Colonic mucosa (tissue), 4 donors: ENCODE measurements around the gene TENM3. TPM values are rescaled to one million over a fixed set of nuclear protein-coding genes. Genes with fewer than 3 reads are reported as not detected.

ENCODE experiments used
- DNase-seq: peaks from one replicate; pipeline ENCODE4 v3.0.0-alpha.2; 2020
- H3K27ac ChIP-seq: fragments of 200-600 bp; one replicate; pipeline ENCODE4 v1.8.0; 2021
- H3K27me3 ChIP-seq: fragments of 200-600 bp; one replicate; pipeline ENCODE4 v1.8.0; 2021
- H3K36me3 ChIP-seq: fragments of 200-600 bp; one replicate; pipeline ENCODE4 v1.8.0; 2021
- H3K4me1 ChIP-seq: fragments of 200-600 bp; one replicate; pipeline ENCODE4 v1.8.0; 2021; ENCODE audit warnings: mild to moderate bottlenecking
- H3K4me3 ChIP-seq: fragments of 200-600 bp; one replicate; pipeline ENCODE4 v1.8.0; 2021
- H3K9ac ChIP-seq, 2 donors: one replicate each; pipeline ENCODE4 v1.7.0; 2013; ENCODE audit warnings: control low read depth in 2 of 2, low read depth in 2 of 2, low read length in 2 of 2
- H3K9me3 ChIP-seq: fragments of 200-600 bp; one replicate; pipeline ENCODE4 v1.8.0; 2021
- intact Hi-C: fragments of 100-400 bp; cut with DNase I; formaldehyde crosslinking; loops from one replicate; pipeline ENCODE4 v1.14.1; 2022
- total RNA-seq, 2 donors: library from RNA; stranded (reverse); fragmentation: NEBNext Ultra II Directional in 1 of 2; extraction: Animal tissue kit (Norgen Biotek cat#: 25700) in 1 of 2; gene quantifications; one replicate each; pipeline ENCODE4 v1.2.1, GENCODE V29; 2021
- TF ChIP-seq, protein P1 (sequence below): fragments of 200-600 bp; IDR thresholded peaks from one replicate; pipeline ENCODE4 v1.8.0; 2022; ENCODE audit warnings: antibody characterized with exemption, mild to moderate bottlenecking
- donor health status: healthy.
- donor health status: DM: no; HTN: no; CAD: no.
- donor health status: DM: no; HTN: no; CAD: no.

TENM3 gene
- total RNA-seq, 2 donors from 2014 or later, result 0.32 to 1.6 TPM

DNA sequence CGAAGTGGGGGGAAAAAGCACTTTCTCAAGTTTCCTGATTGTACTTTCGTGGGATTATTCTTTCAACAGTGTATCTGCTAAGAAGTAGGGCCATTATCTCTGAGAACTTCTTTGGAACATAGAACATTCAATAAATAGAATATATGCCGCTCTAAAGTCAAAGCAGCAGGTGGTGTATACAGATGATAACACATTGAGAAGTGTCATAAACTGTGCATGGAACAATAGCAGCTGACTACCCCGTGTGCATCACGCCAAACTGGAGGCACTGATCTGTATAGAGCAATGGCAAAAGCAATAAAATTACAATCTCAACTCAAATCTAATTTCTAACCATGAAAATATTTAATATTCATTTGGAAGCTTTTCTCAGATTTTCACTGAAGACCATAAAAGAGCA is 498.7 kb downstream of the TENM3 start:
- no peaks in the 10 kb centered on the region for H3K4me1 ChIP-seq
- intact Hi-C loops, result no loop called here
- no peak overlapping the region for H3K4me3 ChIP-seq
- no peaks in the 10 kb centered on the region for H3K9me3 ChIP-seq
- H3K9ac ChIP-seq, result no peak overlapping the region
- no peak overlapping the region for H3K27ac ChIP-seq
- no peaks in the 10 kb centered on the region for H3K36me3 ChIP-seq
- H3K27me3 ChIP-seq, result no peaks in the 10 kb centered on the region
- TF ChIP-seq, protein P1, sequence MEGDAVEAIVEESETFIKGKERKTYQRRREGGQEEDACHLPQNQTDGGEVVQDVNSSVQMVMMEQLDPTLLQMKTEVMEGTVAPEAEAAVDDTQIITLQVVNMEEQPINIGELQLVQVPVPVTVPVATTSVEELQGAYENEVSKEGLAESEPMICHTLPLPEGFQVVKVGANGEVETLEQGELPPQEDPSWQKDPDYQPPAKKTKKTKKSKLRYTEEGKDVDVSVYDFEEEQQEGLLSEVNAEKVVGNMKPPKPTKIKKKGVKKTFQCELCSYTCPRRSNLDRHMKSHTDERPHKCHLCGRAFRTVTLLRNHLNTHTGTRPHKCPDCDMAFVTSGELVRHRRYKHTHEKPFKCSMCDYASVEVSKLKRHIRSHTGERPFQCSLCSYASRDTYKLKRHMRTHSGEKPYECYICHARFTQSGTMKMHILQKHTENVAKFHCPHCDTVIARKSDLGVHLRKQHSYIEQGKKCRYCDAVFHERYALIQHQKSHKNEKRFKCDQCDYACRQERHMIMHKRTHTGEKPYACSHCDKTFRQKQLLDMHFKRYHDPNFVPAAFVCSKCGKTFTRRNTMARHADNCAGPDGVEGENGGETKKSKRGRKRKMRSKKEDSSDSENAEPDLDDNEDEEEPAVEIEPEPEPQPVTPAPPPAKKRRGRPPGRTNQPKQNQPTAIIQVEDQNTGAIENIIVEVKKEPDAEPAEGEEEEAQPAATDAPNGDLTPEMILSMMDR, result no peak
- DNase-seq, result no peak

DNA sequence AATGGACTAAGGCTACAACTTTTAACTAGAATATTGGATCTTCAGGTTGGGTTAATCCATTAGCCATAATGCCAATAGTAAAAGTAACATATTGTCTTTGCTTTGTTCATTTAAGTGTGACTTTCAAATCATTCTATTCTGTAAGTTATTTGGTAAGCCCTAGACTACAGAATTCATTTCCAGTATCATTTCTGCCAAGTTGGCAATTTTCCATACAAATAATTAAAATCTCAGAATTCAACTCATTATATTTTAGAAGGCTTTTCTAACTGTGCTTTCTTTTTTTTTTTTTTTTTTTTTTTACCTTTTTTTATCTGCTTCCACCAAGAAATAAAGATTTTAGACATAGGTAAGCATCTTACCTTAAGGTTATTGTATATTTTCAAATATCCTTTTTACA is 500.6 kb downstream of the TENM3 start:
- H3K4me3 ChIP-seq, result no peak overlapping the region
- TF ChIP-seq, protein P1, result no peak
- H3K9me3 ChIP-seq, result no peaks in the 10 kb centered on the region
- H3K27ac ChIP-seq, result no peak overlapping the region
- no peaks in the 10 kb centered on the region for H3K27me3 ChIP-seq
- H3K36me3 ChIP-seq, result no peaks in the 10 kb centered on the region
- no peaks in the 10 kb centered on the region for H3K4me1 ChIP-seq
- no peak overlapping the region for H3K9ac ChIP-seq
- no peak for DNase-seq
- intact Hi-C loops, result no loop called here

DNA sequence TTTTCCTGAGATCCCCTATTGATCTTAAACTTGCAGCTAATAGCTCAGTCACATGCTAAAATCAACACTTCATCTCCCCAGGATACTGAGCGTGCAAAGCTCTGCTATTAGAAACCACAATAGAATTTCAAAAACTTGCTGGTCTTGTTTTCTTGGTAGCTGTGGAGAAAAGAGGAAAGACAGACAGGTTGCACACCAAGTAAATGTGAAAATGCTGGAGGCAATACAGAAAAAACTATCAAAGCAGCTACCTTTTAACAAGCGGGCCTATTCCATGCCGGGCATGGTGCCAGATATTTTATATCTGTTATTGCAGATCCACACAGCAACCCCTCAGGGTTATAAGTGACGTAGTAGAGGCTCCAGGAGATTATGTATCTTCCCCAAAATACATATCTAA is 502.0 kb downstream of the TENM3 start:
- Histone ChIP-seq H3K9me3 (no peaks in the 10 kb centered on the region), H3K27me3 (no peaks in the 10 kb centered on the region), H3K27ac (no peak overlapping the region), H3K9ac (no peak overlapping the region), H3K4me1 (no peaks in the 10 kb centered on the region), H3K4me3 (no peak overlapping the region), H3K36me3 (no peaks in the 10 kb centered on the region)
- TF ChIP-seq, protein P1, result no peak
- intact Hi-C loops, result no loop called here
- no peak for DNase-seq

DNA sequence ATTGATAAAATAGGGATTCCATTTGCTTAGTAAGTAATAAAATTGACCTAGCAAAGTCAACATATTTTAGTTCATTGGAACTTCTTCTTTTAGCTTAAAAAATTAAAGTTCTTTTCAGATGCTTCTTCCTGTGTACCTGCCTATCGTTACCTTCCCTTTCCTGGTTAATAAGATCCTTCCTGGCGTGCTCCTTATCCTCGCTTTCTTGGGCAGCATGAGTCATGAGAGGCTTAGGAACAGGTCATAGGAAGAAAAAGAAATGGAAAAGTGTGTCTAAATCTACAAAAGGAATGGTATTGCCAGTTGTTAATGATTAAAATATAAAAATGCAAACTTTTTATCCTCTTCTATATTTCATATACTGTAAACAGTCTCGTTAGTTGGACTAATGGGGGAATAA is 503.7 kb downstream of the TENM3 start:
- H3K27me3 ChIP-seq, result no peaks in the 10 kb centered on the region
- TF ChIP-seq, protein P1, result no peak
- intact Hi-C loops, result no loop called here

DNA sequence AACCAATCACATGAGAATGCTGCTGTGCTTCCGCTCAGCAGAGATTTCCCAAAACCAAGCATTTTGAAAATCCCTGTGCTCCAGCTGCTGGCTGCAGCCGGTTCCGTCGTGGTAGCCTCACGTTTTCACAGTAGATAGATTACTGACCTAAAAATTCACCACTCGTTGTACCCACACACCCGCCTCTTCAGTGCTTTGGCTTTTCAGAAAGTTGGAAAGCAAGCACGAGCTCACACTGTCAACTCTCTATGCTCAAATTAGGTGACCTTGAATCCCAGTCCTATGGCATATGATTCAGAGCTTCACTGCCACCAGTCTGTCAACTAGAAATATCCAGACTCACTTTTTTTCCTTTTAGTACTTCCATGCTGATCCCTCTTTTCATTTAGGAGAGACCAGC is 505.1 kb downstream of the TENM3 start:
- Histone ChIP-seq H3K9me3 (no peaks in the 10 kb centered on the region), H3K27me3 (no peaks in the 10 kb centered on the region), H3K27ac (no peak overlapping the region), H3K36me3 (no peaks in the 10 kb centered on the region), H3K4me1 (no peaks in the 10 kb centered on the region), H3K9ac (no peak overlapping the region), H3K4me3 (no peak overlapping the region)
- TF ChIP-seq, protein P1, result no peak
- no peak for DNase-seq
- intact Hi-C loops, result no loop called here

More for the DNA sequence above, 503.7 kb downstream of the TENM3 start:
- no peaks in the 10 kb centered on the region for H3K36me3 ChIP-seq
- no peak overlapping the region for H3K4me3 ChIP-seq
- no peak overlapping the region for H3K9ac ChIP-seq
- H3K9me3 ChIP-seq, result no peaks in the 10 kb centered on the region
- H3K4me1 ChIP-seq, result no peaks in the 10 kb centered on the region
- no peak overlapping the region for H3K27ac ChIP-seq
- no peak for DNase-seq

DNA sequence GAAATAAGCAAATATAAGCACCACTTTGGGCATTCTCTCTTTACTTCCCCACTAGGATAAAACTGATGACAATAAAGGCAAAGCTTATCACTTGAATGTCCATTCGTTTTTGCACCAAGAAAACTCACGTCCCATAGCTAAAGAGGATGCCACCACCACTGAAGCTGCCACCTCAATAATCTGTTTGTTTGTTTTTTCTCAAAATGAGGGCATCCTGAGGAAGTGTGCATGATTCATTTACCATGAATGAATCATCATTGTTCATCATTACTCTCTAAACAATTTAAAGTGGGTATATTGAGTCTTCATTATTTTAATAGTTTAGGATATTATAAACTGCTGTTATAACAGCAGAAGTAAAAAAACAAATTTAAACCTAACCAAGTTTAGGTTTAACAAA is 505.7 kb downstream of the TENM3 start:
- TF ChIP-seq, protein P1, result no peak

More for the DNA sequence above, 505.7 kb downstream of the TENM3 start:
- no peaks in the 10 kb centered on the region for H3K9me3 ChIP-seq
- H3K9ac ChIP-seq, result no peak overlapping the region
- no peaks in the 10 kb centered on the region for H3K36me3 ChIP-seq
- no peak overlapping the region for H3K27ac ChIP-seq
- H3K4me3 ChIP-seq, result no peak overlapping the region
- H3K4me1 ChIP-seq, result no peaks in the 10 kb centered on the region
- no peak for DNase-seq
- H3K27me3 ChIP-seq, result no peaks in the 10 kb centered on the region
- intact Hi-C loops, result no loop called here
